Activated CD8-positive, alpha-beta memory T cell treated with anti-CD3 and anti-CD28 coated beads for 1 hour (primary cell): Measurements from ENCODE around the gene FHDC1.

Experiments
- DNase-seq, 2 donors: peaks; one replicate each; pipeline ENCODE4 v3.0.0-alpha.2; 2020; ENCODE audit warnings: low read depth in 1 of 2; ENCODE audit errors: extremely low read depth in 1 of 2

Gene FHDC1

GRCh38 chr4:152957437-152958171 is 21.5 kb downstream of the FHDC1 start:
- no peak for DNase-seq

DNA sequence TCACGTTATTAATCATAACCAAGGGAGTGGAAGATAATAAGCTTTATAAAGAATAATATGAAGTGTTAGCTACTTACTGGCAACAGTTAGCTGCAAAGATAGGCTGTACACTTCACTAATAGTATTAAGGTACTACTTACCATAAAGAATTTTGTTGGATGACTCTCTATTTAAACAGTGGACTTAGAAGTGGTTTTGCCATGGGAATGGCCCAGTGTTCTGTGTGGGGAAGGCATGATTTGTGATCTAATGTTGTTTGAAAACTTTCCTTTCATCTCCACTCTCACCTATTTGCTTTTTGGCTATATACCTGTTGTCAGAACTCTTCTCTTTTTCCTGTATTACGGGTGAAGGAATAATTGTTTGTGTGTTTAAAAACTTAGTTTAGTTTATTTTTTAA is 23.0 kb downstream of the FHDC1 start:
- no peak for DNase-seq

- DNase-seq, result no peak
Observed at GRCh38 chr4:152960082-152960481, 24.0 kb downstream of the FHDC1 start.

DNA sequence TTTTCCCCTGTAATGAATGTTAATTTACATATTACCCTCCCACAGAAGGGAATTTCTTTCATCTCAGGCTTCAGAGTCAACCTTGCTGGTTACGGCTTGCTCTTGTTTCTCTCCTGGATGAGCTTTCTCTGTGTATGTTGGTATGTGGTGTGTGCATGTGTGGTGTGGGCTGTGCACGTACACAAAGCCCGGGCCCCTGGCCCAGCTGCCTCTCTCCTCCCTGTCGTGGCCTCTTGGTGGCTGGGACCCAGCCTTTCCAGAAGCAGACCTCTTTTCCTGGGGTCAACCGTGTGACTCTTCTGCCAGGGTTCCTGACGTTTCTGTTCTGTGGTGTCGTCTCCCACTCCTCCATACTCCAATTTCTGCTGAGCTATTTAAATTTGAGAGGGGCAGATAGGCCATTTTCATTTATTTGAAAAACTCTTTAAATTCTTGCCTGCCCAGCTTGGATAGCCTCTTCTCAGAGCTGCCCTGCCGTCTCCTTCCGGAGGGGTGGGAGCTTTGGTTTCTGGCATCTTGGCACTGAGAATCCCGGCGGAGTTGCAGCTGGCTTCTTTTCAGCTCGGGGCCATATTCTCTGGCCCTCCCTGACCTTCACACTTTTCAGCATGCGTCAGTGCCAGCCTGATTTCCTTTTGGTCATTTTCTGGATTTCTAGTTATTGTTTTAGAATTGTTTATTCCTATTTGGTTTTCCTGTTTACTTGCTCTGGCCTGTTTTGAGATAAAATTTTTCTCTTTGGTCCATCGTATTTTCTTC is 25.1 kb downstream of the FHDC1 start:
- no peak for DNase-seq

- no peak for DNase-seq
Observed at GRCh38 chr4:152961773-152962115, 25.6 kb downstream of the FHDC1 start.

GRCh38 chr4:152962150-152962549 is 26.0 kb downstream of the FHDC1 start:
- DNase-seq, result no peak

DNA sequence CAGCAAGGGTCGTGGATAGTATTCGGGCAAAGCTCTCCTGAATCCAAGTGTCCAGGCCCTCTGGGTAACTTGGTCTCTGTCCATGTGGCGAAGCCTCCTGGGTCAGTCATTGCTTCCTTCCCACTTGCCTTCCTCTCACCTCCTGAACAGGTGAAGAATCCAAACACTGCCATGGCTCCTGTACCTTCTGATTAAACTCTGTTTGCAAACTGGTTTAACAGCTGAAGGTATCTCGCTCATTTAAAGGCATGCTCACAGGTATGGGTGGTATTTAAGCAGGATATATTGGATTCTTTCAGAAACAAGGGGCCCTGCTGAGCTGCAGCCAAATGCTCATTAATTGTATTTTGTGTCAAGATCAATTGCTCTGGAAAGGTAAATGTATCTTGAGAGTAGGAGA is 28.2 kb downstream of the FHDC1 start:
- DNase-seq, result no peak

GRCh38 chr4:152965611-152966010 is 29.5 kb downstream of the FHDC1 start:
- DNase-seq, result no peak

- no peak for DNase-seq
Observed at GRCh38 chr4:152967907-152968306, 31.8 kb downstream of the FHDC1 start.

GRCh38 chr4:152968806-152969394 is 32.8 kb downstream of the FHDC1 start:
- no peak for DNase-seq

GRCh38 chr4:152970102-152970820 is 34.1 kb downstream of the FHDC1 start:
- no peak for DNase-seq

DNA sequence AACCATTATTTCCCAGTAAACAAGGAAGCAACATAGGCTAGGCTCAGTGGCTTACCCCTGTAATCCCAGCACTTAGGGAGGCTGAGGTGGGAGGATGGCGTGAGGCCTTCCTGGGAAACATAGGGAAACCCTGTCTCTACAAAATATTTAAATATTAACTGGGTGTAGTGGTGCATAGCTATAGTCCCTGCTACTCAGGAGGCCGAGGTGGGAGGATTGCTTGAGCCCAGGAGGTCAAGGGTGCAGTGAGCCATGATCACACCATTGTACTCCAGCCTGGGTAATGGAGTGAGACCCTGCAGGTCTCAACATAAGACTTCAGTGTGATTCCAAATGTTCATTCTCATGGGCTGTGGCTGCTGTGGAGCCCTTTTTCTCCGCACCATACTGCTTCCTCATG is 34.9 kb downstream of the FHDC1 start:
- no peak for DNase-seq

DNA sequence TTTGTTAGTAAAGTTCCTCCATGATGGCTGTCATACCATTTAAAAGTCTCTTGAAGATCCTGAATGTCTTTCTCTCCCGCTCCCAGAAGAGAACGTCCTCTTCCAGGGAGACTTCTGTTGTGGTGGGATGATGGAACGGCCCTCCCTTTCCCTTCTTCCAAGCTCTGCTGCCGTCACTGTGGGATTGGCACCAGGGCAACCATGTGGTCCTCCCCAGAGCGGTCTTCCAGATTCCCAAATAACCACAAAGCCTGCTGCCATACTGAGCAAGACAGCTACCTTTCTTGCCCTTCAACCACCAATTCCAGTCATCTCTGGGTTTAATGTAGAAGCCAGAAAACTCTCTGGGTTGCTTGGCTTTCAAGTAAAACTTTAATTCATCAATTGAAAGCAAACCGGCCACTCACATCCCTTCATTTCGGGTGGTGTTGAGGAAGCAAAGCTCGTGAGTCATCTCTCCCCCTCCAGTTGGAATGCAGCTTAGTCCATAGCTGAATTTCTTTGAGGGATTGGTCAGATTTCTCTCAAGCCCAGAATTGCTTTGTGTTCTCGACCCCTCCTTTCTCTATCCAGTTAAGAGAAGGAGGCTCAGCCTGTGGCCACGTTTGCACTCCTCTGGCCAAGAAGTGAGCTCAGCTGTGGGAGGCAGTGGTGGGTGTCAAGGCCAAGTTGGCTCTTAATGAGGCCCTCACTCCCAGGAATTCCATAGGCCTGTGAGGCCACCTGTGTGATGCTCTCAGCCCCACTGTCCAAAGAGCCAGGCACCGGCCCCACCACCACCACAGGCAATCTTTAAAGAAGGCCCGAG is 36.9 kb downstream of the FHDC1 start:
- DNase-seq, result no peak

- DNase-seq, result no peak
Observed at GRCh38 chr4:152973629-152974467, 37.7 kb downstream of the FHDC1 start.

- DNase-seq, result no peak
Observed at GRCh38 chr4:152974468-152975379, 38.6 kb downstream of the FHDC1 start.

- no peak for DNase-seq
Observed at GRCh38 chr4:152975380-152976211, 39.5 kb downstream of the FHDC1 start.

DNA sequence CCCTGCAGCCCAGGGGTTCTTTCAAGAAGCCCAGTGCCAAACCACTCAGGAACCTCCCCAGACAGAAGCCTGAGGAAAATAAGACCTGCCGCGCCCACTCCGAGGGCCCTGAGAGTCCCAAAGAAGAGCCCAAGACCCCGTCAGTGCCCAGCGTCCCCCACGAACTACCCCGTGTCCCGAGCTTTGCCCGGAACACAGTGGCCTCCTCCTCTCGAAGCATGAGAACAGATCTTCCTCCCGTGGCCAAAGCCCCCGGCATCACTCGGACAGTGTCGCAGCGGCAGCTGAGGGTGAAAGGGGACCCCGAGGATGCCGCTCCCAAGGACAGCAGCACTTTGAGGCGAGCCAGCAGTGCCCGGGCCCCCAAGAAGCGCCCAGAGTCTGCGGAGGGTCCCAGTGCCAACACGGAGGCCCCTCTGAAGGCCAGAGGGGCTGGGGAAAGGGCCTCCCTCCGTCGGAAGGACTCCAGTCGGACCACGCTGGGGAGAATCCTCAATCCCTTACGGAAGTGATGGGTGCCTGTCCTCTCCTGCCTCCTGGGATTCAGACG is 40.2 kb downstream of the FHDC1 start:
- DNase-seq, result no peak
